ENCODE measurements around the gene GJC3.
"Not testable (repeated sequence)": the region's sequence is repeated elsewhere in the genome, so short reads cannot be mapped to it uniquely, and the experiment has no call there.

GRCh38 chr7:99954643-99955042, 25.2 kb upstream of the GJC3 start:
- TF ChIP-seq EZH2 (IDR thresholded peaks at IDR 0.05); POLR2AphosphoS5 (IDR thresholded peaks at IDR 0.05; ENCODE audit: borderline replicate concordance, low read depth, low read length): not testable (repeated sequence)

All from SK-N-MC (cell line).